Stimulated activated CD8-positive, alpha-beta memory T cell treated with anti-CD3 and anti-CD28 coated beads, Interleukin-7, amount 100 ng/mL, for 4 hours (primary cell): ENCODE results near the gene ADAMTSL5.
"Not testable (repeated sequence)": the region's sequence is repeated elsewhere in the genome, so short reads cannot be mapped to it uniquely, and the experiment has no call there.

Experiments
- DNase-seq, 2 donors: peaks; one replicate each; pipeline ENCODE4 v3.0.0-alpha.2; 2020; ENCODE audit warnings: low read depth in 2 of 2

ADAMTSL5 gene

DNA sequence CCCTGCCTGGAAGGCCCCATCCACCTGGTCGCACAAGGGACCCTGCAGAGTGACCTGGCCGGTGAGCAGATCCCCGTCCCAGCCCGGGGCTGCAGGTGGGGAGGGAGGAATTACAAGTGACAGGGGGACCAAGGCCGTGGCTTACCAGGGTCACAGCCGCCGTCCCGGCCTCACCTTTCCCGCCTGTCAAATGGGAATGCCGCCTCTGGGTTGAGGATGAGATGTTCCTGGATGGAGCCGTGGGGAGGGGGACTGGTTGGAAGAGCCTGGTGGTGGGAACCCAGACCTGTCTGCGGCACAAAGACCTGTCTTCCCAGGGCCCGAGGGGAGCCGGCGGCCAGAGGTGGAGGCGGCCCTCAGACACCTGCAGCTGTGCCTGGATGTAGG lies 16.6 kb upstream of the ADAMTSL5 start:
- no peak for DNase-seq

DNA sequence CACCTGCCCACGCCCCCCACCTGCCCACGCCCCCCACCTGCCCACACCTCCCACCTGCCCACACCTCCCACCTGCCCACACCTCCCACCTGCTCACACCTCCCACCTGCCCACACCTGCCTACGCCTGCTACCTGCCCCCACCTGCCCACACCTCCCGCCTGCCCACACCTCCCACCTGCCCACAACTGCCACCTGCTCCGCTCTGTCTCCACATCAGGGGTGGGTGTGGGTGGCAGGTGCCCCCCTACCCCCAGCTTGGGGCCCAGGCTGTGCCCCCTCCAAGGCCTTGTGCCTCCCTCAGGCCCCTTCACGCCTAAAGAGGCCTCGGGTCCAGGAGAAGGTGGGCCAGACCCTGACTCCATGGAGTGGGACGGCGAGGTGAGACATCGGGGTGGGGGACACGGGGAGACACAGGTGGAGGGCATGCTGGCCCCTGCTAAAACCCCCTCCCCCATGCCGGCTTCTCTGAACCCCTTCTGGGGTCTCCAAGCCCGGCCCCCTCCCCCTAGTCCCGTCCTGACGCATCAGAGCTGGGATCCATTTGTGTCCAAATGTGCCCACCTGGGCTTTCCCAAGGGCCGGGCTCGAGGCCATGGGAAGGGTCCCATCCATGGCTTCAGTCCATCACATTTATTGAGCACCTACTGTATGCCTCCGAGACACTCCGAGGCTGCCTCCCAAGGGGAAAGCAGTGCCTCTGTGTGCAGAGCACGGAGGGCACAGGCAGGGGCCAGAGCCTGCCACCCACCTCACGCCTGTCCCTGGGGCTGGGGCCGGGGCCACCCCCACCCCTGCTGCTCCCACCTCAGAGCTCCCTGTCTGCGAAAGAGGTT lies 16.0 kb upstream of the ADAMTSL5 start:
- no peak for DNase-seq

DNA sequence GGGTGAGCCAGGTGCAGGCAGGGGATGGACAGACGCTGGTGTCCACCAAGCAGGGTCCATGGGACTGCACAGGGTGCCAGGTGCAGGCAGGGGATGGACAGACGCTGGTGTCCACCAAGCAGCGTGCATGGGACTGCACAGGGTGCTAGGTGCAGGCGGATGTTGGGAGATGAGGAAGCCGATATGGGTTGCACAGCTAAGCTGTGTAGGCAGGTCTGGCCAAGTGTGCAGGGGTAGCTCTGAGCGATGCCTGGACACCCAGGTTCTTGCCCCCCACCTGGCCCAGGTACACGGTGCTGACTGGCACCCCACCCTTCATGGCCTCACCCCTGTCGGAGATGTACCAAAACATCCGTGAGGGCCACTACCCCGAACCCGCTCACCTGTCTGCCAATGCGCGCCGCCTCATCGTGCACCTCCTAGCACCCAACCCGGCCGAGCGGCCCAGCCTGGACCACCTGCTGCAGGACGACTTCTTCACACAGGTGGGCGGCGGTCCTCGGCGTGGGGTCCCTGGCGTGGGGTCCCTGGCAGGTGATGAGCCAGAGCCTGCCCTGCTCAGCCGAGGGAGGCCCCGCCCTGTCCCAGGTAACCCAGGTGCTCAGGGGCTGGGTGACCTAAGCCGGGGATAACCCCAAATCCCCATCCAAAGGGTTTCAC lies 15.0 kb upstream of the ADAMTSL5 start:
- no peak for DNase-seq

DNA sequence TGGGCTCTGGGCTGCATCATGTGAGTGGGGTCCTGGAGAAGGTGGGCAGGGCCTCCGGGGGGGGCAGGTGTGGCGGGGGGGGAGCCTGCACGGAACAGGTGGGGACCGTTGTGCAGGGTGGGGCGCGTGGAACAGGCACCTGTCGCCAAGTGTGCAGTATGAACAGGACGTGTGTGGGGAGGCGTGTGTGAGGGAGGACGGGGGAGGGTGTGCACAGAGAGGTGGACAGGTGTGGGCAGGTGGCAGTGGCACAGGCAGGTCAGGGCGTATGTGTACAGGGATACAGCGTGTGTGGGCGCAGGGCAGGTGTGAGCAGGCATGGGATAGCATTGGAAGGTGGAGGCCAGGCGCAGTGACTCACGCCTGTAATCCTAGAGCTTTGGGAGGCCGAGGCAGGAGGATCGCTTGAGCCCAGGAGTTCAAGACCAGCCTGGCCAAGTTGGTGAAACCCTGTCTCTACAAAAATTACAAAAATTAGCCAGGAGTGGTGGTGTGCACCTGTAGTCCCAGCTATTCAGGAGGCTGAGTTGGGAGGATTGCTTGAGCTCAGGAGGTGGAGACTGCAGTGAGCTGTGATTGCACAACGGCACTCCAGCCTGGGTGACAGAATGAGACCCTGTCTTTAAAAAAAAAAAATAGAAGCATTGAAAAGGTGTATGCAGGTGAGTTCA lies 14.3 kb upstream of the ADAMTSL5 start:
- DNase-seq = no peak

DNA sequence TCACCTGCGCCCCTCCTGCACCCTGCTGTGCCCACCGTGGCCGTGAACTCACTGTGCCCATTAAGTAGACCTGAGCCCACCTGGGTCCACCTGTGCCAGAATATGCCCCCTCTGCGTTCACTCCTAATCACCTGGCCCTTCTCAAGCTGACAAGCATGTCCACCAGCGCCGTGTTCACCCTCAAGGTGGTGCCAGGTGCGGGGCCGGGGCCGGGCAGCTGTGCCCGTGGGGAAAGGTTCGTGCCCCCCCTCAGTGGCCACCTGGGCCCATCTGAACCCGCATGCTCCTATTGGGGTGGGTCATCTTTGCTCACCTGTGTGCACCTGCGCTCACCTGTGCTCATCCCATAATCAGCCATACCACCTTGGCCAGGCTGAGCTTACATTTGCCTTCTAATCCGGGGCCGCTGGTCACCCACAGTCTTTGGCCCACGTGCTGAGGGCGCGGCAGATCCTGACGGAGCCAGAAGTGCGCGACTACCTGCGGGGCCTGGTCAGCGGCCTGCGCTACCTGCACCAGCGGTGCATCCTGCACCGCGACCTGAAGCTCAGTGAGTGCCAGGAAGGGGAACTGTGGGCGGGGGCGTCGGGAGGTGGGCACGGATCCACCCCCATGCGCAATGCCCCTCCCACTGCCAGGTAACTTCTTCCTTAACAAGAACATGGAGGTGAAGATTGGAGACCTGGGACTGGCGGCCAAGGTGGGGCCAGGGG lies 13.4 kb upstream of the ADAMTSL5 start:
- DNase-seq = no peak

DNA sequence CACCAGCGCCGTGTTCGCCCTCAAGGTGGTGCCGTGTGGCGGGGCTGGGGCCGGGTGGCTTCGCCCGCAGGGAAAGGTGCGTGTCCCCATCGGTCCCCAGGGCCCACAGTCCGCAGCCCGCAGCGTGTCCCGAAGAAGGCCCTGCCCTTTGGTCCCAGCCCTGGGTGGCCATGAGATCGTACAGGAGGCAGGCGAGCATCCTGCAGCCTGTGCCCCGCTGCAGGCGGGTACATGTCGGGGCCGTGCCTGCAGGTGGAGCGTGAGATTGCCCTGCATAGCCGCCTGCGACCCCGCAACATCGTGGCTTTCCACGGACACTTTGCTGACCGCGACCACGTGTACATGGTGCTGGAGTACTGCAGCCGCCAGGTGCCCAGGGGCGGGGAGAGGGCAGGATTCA lies 12.5 kb upstream of the ADAMTSL5 start:
- no peak for DNase-seq

DNA sequence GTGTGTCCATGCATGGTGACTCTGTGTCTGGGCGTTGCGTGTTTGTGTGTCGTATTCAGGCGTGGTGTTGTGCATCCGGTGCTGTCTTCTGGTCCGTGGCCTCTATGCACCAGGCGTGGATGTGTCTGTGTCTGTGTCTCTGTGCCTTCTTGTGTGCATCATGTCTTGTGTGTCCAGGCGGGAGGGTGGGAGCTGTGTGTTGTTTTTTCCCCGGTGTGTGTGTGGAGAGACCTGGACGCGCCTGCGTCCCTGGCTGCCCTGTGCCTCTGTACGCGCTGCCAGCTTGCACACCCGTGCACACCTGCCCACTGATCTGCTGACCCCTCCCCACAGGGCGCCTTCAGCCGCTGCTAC lies 12.1 kb upstream of the ADAMTSL5 start:
- no peak for DNase-seq

DNA sequence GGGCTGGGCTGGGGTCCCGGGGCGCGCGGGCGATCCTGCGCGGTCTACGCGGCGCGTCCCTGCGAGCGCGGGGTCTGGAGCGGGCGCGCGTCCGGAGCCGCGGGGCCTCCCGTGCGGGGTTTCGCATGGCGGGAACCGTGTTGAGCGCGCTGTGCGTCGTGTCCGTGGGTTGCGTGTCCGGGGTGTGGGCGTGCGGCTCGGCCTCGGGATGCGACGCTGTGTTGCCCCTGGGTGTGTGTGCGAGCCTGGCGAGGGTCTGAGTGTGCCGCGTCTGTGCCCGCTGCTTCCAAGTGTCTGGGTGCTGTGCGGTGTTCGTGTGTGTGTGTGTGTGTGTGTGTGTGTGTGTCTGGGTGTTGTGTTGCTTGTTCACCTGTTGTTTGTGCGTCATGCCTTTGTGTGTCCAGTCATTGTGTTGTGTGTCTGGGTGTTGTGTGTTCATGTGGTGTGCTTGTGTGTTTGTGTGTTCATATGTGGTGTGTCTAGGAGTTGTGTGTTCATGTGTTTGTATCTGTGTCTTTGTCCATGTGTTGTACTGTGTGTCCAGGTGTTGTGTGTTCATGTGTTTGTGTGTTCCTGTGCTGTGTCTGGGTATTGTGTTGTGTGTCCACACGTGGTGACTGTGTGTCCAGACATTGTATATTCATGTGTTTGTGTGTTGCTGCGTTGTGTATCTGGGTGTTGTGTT lies 11.6 kb upstream of the ADAMTSL5 start:
- no peak for DNase-seq

DNA sequence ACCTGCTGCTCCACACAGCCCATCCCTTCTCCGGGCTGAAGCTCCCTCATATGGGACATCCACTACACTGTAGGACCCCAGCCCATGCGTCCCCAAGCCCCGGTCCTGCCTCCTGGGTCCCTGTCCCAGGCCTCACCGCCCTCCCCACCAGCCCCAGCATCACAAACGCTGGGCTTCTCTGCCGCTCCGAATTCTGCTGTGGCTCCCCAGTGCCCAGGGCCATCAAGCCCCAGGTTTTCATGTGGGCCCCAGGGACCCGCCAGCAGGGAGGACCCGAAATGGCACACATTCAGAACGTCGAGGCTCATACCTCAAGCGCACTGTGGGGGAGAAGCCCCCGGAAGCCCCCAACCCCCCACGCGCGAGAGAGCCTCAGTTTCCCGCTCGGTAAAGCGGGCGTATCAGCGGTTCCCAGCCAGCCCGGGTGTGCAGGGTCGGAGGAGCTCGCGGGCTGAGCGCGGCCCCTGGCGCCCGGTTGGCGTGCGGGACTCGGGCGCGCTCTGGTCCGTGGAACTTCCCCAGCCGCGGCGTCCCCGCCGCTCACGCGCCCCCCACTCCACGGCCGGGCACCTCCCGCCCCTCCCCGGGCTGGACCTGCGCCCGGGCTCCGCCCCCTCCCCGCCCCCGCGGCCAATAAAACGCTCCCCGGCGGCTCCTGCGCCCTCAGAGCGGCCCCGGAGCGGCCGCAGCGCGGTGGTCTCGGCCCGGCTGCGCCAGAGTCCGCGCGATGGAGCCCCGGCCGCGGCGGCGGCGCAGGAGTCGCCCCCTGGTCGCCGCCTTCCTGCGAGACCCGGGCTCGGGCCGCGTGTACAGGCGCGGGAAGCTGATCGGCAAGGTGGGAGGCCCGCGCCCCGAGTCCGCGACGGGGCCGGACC lies 10.8 kb upstream of the ADAMTSL5 start, which contains the start of gene PLK5:
TSS of gene PLK5 (plus strand) at position 666 of the 875 bp plus-strand sequence. CDS start 2,920 bp downstream, outside the sequence.
- no peak for DNase-seq

DNA sequence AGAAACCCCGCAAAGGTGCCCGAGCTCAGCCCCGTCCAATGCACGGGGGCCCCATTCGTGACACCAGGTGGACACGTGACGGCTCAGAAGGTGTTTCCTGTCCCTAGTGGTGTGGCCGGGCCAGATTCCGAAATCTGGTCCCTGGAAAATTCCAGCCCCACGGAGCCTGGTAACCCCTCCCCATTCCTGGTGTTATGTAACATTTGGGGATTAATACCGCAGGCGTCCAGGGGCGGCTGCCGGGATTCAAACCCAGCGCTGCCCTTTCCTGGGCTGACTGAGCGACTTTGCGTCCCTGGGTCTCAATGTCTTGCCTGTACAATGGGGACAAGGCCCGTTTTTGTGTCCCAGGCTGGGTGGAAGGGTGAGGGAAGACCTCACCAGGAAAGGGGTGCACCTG lies 10.0 kb upstream of the ADAMTSL5 start:
- DNase-seq = no peak

DNA sequence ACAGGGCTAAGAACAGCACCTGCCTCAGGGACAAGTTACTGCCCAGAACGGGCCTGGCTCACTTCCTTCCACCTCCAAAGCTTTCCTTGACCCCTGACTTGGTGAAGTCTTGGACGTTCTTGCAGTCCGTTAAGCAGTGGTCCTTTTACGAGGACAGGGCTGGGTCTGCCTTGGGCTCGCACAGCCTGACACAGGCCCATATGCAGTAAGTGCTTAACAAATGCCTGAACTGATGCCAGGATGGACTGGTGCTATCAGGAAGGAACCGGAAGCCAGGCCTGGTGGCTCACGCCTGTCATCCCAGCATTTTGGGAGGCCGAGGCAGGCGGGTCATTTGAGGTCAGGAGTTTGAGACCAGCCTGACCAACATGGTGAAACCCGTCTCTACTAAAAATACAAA lies 9.2 kb upstream of the ADAMTSL5 start:
- DNase-seq = no peak

DNA sequence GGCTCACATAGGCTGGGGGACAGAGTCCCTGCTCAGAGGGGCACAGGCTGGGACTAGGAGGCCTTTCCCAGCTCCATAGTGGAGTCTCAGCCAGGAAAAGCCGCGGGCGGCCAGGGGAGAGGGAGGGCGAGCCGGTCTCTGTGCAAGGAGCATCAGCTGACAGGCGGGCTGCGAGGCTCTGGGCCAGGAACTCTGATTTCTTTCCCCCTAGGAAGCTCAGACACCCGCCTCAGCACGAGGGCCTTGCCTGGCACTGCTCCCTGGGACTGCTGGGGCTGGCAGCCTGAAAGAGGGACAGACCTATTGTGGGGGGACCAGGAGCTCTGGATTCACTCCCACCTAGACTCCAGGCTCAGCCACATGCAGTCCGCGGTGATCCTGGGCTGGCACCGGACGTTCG lies 8.8 kb upstream of the ADAMTSL5 start:
- no peak for DNase-seq

DNA sequence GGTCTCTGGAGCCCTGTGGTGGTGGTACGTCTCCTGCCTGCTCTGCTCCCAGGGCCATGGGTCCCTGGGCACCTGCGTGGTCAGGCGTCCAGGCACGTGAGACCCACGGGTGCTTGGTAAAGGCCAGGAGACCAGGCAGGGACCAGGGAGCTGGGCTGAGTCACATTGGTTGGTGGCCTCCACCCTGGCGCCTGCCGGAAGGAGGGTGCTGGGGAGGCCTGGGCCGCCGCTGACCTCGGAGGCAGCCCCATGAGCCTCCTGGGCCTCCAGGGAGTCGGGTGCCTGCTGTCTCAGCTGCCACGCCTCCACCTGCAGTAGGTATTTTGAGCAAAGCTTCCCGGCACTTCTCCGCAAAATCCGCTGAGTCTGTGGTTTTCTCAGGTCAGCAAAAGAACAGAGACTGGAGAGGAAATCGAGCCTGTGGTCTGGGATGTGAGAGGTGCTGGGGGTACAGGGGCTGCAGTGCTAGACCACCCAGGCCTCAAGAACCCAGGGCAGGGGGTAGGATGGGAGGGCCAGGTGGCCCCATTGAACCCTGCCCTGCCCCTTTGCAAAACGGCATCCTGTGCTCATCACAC lies 7.5 kb upstream of the ADAMTSL5 start:
- no peak for DNase-seq

DNA sequence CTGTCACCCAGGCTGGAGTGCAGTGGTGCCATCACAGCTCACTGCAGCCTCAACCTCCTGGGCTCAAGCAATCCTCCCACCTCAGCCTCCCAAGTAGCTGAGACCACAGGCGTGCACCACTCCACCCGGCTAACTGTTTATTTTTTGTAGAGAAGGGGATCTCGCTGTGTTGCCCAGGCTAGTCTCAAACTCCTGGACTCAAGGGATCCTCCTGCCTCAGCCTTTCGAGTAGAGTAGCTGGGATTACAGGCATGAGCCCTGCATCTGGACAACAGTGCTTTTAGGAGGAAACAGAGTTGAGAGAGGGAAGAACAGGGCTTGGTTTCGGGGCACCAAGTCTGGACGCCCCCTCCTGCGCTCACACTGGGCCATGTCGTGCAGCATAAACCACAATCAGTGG lies 7.0 kb upstream of the ADAMTSL5 start:
- not testable (repeated sequence) for DNase-seq

DNA sequence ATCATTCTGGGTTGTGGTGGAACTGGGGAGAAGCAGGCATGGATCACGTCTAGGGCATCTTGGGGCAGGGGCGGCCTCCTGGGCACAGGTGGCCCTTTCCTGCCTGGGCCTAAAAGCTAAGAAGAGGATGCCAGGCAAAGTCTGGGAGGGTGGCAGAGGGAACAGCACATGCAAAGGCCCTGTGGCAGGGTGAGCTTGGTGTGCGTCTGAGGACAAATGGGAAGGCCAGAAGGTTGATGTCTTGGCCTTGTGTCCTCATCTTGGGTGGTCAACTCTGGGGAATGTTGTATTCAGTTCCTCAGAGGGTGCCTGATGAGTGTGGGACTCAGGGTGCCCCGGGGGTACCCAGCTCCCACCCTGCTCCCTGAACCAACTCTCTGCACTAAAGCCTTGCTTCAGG lies 5.7 kb upstream of the ADAMTSL5 start:
- no peak for DNase-seq

DNA sequence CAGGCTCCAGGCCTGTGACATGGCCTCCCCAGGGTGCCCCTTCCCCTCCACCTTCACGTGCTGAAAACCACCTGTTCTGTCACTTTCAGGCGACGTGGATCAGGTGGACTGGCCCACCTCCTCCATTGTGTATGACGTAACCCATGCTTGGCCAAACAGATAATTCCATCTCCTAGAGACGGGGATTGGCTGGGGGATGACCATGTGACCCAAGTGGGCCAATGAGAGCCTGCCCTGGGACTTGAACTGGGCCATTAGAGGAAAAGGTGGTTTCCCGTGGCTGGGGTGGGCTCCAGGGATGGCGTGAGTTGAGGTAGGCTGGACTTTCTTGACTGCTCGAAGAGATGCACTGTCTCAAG lies 3.6 kb upstream of the ADAMTSL5 start:
- DNase-seq = no peak

DNA sequence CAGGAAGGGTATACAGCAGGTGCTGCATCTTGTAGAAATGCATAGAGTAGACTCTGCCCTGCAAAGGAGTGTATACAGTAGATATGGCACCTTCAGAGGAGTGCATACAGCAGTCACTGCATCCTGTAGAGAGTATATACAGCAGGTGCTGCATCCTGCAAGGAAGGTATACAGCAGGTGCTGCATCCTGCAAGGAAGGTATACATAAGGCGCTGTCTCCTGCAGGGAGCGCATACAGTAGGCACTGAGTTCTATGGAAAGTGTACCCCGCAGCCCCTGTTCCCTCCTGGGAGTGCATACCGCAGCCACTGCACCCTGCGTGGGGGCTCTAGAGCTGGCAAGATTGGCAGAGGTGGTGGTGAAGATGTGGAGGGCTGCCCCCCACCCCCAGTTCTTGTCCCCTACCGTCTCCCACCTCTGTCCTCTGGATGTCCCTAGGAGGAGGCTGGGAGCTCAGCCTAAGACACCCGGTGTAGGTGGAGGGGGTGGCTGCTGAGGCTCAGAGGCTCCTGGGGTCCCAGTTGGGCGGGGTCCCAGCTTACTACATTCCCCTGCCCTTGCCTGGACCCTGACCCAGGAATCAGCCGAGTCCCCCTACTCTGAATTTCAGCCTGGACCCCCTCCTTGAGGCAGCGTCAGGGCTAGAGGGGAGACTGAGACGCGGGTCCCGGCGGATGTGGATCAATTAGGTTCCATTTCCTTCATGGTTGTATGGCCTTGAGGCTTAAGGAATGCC lies 2.3 kb upstream of the ADAMTSL5 start:
- DNase-seq = no peak

DNA sequence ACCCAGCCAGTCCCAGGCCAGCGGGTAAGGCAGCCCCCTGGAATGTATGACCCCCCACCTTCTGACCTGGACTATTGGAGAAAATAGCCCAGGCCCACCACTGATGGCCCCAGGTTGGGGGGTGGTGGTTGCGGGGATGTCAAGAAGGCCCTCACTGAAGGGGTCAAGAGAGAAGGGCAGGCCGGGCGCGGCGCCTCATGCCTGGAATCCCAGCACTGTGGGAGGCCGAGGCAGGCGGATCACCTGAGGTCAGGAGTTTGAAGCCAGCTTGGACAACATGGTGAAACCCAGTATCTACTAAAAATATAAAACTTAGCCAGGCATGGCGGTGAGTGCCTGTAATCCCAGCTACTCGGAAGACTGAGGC lies 1.5 kb upstream of the ADAMTSL5 start:
- DNase-seq = no peak

DNA sequence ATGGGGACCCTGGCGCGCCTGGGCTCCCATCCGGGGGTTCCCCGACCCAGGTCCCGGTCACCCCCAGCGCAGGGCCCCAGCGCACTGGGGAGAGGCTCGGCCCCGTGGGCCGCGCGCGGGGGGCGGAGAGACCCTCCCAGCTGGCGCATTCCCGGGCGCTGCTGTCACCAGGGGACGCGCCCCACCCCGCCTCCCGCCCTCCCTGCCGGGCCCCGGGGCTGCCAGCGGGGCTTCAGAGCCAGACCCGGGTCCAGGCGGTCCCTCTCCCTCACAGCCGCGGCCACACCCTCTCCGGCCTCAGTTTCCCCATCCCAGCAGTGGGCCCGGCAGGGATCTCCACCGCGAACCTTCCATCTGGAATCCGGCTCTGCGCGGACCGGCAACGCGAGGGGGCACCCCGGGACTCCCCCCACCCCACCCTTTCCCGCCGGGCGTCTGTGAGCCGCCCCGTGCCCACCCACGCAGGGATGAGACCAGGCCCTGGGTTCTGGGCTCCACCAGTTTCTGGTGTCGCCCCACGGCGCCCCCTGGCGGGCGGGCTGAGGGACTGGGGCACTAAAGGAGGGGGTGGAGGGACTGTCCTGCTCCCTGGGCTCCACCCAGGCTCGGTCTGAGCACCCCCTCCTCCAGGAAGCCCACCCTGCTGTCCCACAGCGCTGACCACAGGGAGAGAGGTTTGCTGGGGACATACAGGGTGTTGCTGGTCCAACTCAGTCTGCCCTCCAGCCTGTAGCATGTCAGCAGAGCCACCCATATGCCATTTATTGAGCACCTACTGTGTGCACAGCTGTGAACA lies 878 bp upstream of the ADAMTSL5 start:
- peak; percentile 35 to 53 for DNase-seq
